GM21360 (cell line): Measurements from ENCODE around the gene CKLF.
"Not testable (repeated sequence)": the region's sequence is repeated elsewhere in the genome, so short reads cannot be mapped to it uniquely, and the experiment has no call there.

Experiments used
- ATAC-seq: cut with Tn5 transposase; IDR thresholded peaks from one replicate; pipeline ENCODE4 v1.9.1; 2021; ENCODE audit warnings: mild to moderate bottlenecking, moderate library complexity; ENCODE audit not compliant: unreplicated experiment

The CKLF gene

GRCh38 chr16:66552286-66553177 is at the start of gene CKLF:
Gene CKLF, plus strand, starts transcription at chr16:66552576. Its CDS starts 140 bp downstream, at chr16:66552716.
- ATAC-seq, result peak; percentile 56

GRCh38 chr16:66503030-66503429 is 49.3 kb upstream of the CKLF start:
- ATAC-seq, result no peak

- ATAC-seq, result no peak
Measured at GRCh38 chr16:66503612-66504011, 48.8 kb upstream of the CKLF start.

GRCh38 chr16:66507731-66508239 is 44.6 kb upstream of the CKLF start:
- no peak for ATAC-seq

GRCh38 chr16:66508248-66508913 is 44.0 kb upstream of the CKLF start:
- ATAC-seq, result no peak

- no peak for ATAC-seq
Measured at GRCh38 chr16:66508914-66509496, 43.4 kb upstream of the CKLF start.

GRCh38 chr16:66509576-66509975 is 42.8 kb upstream of the CKLF start:
- no peak for ATAC-seq

- no peak for ATAC-seq
Measured at GRCh38 chr16:66510298-66510697, 42.1 kb upstream of the CKLF start.

GRCh38 chr16:66510711-66511601 is 41.4 kb upstream of the CKLF start:
- ATAC-seq, result no peak

- no peak for ATAC-seq
Measured at GRCh38 chr16:66511602-66512271, 40.6 kb upstream of the CKLF start.

- no peak for ATAC-seq
Measured at GRCh38 chr16:66512272-66513110, 39.9 kb upstream of the CKLF start.

GRCh38 chr16:66513111-66513723 is 39.2 kb upstream of the CKLF start:
- no peak for ATAC-seq

GRCh38 chr16:66514391-66514790 is 38.0 kb upstream of the CKLF start:
- not testable (repeated sequence) for ATAC-seq

GRCh38 chr16:66514980-66515595 is 37.3 kb upstream of the CKLF start:
- ATAC-seq, result not testable (repeated sequence)

GRCh38 chr16:66515596-66516508 is 36.5 kb upstream of the CKLF start:
- ATAC-seq, result no peak

GRCh38 chr16:66516509-66516807 is 35.9 kb upstream of the CKLF start:
- peak; percentile 10 for ATAC-seq

- ATAC-seq, result peak; percentile 97
Measured at GRCh38 chr16:66516808-66517585, 35.4 kb upstream of the CKLF start.
